Hepatocyte (in vitro differentiated cells): ENCODE results near the gene LST1.

Experiments used
- EZH2 ChIP-seq: fragments of 200-600 bp; sonication (generic); IDR thresholded peaks from 2 replicates; pipeline ENCODE4 v1.6.1; 2016; ENCODE audit warnings: antibody characterized with exemption, mild to moderate bottlenecking, borderline replicate concordance
- EZH2phosphoT487 ChIP-seq: fragments of 200-600 bp; sonication (generic); IDR thresholded peaks from one replicate; pipeline ENCODE4 v1.6.1; 2018; ENCODE audit warnings: antibody characterized with exemption, mild to moderate bottlenecking, low read depth, moderate library complexity; ENCODE audit not compliant: unreplicated experiment, severe bottlenecking
- TF ChIP-seq, protein P1 (sequence below): fragments of 200-600 bp; sonication (generic); IDR thresholded peaks from 2 replicates; pipeline ENCODE4 v1.5.1; 2016; ENCODE audit warnings: antibody characterized with exemption, mild to moderate bottlenecking; ENCODE audit not compliant: poor library complexity

DNA sequence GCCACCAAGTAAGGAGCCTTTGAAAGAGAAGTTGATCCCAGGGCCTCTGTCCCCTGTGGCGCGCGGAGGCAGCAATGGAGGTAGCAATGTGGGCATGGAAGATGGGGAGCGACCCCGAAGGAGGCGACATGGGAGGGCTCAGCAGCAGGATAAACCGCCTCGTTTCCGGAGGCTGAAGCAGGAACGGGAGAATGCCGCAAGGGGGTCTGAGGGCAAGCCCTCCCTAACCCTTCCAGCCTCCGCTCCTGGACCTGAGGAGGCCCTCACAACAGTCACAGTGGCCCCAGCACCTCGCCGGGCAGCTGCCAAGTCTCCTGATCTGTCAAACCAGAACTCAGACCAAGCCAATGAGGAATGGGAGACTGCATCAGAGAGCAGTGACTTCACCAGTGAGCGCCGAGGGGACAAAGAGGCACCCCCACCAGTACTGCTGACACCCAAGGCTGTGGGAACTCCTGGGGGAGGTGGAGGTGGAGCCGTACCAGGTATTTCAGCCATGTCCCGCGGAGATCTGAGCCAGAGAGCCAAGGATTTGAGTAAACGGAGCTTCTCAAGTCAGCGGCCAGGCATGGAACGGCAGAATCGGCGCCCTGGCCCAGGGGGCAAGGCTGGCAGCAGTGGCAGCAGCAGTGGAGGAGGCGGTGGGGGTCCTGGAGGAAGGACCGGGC is 46.3 kb downstream of the LST1 start:
- TF ChIP-seq, protein P1, sequence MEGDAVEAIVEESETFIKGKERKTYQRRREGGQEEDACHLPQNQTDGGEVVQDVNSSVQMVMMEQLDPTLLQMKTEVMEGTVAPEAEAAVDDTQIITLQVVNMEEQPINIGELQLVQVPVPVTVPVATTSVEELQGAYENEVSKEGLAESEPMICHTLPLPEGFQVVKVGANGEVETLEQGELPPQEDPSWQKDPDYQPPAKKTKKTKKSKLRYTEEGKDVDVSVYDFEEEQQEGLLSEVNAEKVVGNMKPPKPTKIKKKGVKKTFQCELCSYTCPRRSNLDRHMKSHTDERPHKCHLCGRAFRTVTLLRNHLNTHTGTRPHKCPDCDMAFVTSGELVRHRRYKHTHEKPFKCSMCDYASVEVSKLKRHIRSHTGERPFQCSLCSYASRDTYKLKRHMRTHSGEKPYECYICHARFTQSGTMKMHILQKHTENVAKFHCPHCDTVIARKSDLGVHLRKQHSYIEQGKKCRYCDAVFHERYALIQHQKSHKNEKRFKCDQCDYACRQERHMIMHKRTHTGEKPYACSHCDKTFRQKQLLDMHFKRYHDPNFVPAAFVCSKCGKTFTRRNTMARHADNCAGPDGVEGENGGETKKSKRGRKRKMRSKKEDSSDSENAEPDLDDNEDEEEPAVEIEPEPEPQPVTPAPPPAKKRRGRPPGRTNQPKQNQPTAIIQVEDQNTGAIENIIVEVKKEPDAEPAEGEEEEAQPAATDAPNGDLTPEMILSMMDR, result no peak
- TF ChIP-seq EZH2 (no peak), EZH2phosphoT487 (no peak)
